Measurements from ENCODE around the gene MRPS6.

DNA sequence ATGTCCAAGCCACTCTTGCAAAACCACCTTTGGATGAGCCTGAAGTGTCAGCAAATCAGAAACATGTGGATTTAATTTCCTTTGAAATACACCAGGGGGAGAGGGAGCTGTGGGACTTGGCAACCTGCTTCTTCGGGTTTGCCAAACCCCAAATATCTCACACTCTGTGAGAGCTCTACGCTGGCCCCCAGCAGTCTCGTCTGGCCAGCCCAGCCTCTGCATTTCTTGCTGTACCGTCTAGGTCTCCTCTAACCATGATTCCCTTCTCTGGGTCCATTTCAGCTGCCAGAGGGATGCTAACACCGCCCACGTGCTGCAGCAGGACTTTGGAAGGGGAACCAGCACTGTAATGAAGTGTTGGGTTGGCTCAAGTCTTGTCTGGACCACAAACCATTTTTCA is 114.6 kb downstream of the MRPS6 start:
- no peak for TF ChIP-seq CTCF (conservative IDR thresholded peaks at IDR 0.05; ENCODE audit: low read depth, low read length)
- TF ChIP-seq EZH2 (IDR thresholded peaks at IDR 0.05; ENCODE audit: borderline replicate concordance, low read depth, low read length, poor library complexity, severe bottlenecking): no peak
